Lower lobe of right lung (tissue), 2 donors: Measurements from ENCODE around the gene WAPL. TPM values are rescaled to one million over a fixed set of nuclear protein-coding genes. Genes with fewer than 3 reads are reported as not detected.

Source experiments
- ATAC-seq, 2 donors: fragments of 200-7000 bp; cut with Tn5 transposase; one replicate each; pipeline ENCODE4 v1.9.1; 2020 to 2022; ENCODE audit warnings: mild to moderate bottlenecking in 2 of 2, moderate library complexity in 2 of 2
- DNase-seq: peaks from one replicate; pipeline ENCODE4 v3.0.0-alpha.2; 2020
- H3K27ac ChIP-seq: fragments of 200-600 bp; one replicate; pipeline ENCODE4 v1.8.0; 2022
- H3K27me3 ChIP-seq: fragments of 200-600 bp; one replicate; pipeline ENCODE4 v1.8.0; 2022; ENCODE audit warnings: low read depth
- H3K36me3 ChIP-seq: fragments of 200-600 bp; one replicate; pipeline ENCODE4 v1.8.0; 2022; ENCODE audit warnings: mild to moderate bottlenecking
- H3K4me1 ChIP-seq: fragments of 200-600 bp; one replicate; pipeline ENCODE4 v1.8.0; 2022
- H3K4me3 ChIP-seq: fragments of 200-600 bp; one replicate; pipeline ENCODE4 v1.8.0; 2022; ENCODE audit warnings: mild to moderate bottlenecking
- H3K9me3 ChIP-seq: fragments of 200-600 bp; one replicate; pipeline ENCODE4 v1.8.0; 2022
- intact Hi-C: fragments of 100-400 bp; cut with DNase I; formaldehyde crosslinking; loops from one replicate; pipeline ENCODE4 v1.11.0; 2022
- total RNA-seq: library from RNA; stranded (reverse); fragmentation: NEBNext Ultra II Directional; extraction: Animal tissue kit (Norgen Biotek cat#: 25700); gene quantifications from one replicate; pipeline ENCODE4 v1.2.1, GENCODE V29; 2021
- TF ChIP-seq, protein P1 (sequence below): fragments of 200-600 bp; IDR thresholded peaks from one replicate; pipeline ENCODE4 v1.8.0; 2022; ENCODE audit warnings: antibody characterized with exemption, mild to moderate bottlenecking
- donor health status: DM: no; HTN: yes; CAD: no; lungs with severe emphysema.

The WAPL gene
- total RNA-seq, 1 donor from 2014 or later, result 38.2 TPM

DNA sequence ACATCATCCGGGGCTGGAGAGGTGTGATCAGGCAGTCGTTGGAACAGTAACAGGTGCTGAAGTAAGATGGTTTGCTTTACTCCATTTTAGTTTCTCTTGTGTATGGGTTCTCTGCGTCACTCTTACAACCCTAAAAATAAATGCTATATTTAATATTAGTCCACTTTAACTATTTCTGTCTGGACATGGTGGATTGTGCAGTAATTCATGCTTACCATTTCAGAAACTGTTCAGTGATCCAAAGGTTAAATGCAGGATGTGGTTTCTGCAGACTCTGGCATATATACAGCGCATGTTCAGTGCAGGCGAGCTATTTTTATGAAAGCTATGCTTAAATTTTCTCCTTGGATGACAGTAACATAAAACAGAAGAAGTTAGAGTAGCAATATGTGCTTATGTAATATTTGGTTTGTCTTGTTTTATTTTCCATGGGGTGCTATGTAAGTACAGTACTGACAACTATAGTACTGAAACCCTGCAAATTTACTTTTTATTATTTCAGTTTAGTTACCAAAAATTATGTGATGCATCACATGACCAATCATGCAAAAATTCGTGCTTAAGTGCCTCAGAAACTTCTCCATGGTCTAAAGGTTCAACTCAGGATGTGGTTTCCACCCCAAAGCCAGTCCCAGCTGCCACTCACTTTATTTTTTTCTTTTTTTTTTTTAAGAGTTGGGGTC lies 108.4 kb downstream of the WAPL start:
- Histone ChIP-seq H3K36me3 (no peaks in the 10 kb centered on the region), H3K27me3 (no peaks in the 10 kb centered on the region), H3K4me1 (peaks cover 26% of the 10 kb centered on the region), H3K9me3 (no peaks in the 10 kb centered on the region), H3K4me3 (no peak overlapping the region), H3K27ac (no peak overlapping the region)
- no peak for DNase-seq
- no peak for ATAC-seq
- intact Hi-C loops, result no loop called here
- TF ChIP-seq, protein P1, sequence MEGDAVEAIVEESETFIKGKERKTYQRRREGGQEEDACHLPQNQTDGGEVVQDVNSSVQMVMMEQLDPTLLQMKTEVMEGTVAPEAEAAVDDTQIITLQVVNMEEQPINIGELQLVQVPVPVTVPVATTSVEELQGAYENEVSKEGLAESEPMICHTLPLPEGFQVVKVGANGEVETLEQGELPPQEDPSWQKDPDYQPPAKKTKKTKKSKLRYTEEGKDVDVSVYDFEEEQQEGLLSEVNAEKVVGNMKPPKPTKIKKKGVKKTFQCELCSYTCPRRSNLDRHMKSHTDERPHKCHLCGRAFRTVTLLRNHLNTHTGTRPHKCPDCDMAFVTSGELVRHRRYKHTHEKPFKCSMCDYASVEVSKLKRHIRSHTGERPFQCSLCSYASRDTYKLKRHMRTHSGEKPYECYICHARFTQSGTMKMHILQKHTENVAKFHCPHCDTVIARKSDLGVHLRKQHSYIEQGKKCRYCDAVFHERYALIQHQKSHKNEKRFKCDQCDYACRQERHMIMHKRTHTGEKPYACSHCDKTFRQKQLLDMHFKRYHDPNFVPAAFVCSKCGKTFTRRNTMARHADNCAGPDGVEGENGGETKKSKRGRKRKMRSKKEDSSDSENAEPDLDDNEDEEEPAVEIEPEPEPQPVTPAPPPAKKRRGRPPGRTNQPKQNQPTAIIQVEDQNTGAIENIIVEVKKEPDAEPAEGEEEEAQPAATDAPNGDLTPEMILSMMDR, result no peak

DNA sequence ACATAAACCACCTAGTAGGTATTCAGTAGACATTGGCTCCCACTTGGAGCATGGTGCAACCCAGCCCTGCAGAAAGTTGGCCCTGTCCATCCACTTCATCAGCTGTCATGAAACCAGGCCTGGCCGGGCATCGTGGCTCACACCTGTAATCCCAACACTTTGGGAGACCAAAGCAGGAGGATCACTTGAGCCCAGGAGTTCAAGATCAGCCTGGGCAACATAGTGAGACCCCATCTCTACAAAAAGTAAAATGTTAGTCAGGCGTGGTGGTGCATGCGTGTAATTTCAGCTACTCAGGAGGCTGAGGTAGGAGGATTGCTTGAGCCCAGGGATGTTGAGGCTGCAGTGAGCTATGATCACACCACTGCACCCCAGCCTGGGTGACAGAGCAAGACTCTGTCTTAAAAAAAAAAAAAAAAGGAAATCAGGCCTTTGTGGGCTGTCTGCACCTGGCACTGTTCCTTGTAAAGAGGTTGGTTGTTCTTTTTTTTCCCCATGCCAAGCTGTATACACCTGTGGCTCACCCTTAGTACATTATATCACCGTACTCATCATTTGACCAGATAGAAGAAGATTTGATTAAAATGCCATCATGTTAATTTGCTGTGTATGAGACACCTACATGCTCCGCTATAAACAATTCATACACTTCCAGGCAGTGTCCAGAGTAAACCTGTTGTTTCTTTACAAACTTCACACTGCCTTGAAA lies 109.6 kb downstream of the WAPL start:
- Histone ChIP-seq H3K9me3 (no peaks in the 10 kb centered on the region), H3K27ac (no peak overlapping the region), H3K27me3 (no peaks in the 10 kb centered on the region), H3K36me3 (no peaks in the 10 kb centered on the region), H3K4me3 (no peak overlapping the region), H3K4me1 (peaks cover 26% of the 10 kb centered on the region)
- ATAC-seq (peak in 1 of 2 donors; percentile 41), DNase-seq (no peak)
- TF ChIP-seq, protein P1, result no peak
- intact Hi-C loops, result no loop called here

DNA sequence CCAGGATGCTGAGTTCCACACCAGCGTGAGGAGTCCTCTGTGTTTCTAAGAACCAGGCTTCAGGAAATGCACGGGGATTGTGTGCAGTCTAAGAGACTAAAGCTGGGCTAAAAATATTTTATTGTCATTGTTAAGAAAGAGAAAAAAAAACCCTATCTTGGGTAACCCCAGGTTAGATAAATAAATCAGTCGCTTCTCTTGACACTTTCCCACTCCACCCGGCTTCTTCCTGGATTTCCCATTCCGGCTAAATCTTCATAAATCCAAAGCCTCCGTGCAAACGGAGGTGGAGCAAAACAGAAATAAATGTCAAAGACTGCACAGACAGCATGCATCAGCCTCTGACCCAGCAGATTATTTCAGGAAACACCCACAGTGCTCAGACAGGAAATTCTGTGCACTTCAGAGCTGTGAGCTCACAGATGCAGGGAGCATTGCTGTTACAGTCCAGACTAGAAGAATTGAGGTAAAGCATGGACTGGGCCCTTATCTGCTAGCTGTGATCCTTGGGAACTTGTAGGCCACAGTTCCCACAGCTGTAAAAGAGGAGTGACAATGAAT lies 110.2 kb downstream of the WAPL start:
- TF ChIP-seq, protein P1, result no peak
- Histone ChIP-seq H3K36me3 (no peaks in the 10 kb centered on the region), H3K4me3 (no peak overlapping the region), H3K27me3 (no peaks in the 10 kb centered on the region), H3K9me3 (no peaks in the 10 kb centered on the region), H3K27ac (peak overlapping the region; percentile 27), H3K4me1 (peaks cover 26% of the 10 kb centered on the region)
- peak; percentile 57 to 66 for ATAC-seq
- no peak for DNase-seq
- intact Hi-C loops, result no loop called here

DNA sequence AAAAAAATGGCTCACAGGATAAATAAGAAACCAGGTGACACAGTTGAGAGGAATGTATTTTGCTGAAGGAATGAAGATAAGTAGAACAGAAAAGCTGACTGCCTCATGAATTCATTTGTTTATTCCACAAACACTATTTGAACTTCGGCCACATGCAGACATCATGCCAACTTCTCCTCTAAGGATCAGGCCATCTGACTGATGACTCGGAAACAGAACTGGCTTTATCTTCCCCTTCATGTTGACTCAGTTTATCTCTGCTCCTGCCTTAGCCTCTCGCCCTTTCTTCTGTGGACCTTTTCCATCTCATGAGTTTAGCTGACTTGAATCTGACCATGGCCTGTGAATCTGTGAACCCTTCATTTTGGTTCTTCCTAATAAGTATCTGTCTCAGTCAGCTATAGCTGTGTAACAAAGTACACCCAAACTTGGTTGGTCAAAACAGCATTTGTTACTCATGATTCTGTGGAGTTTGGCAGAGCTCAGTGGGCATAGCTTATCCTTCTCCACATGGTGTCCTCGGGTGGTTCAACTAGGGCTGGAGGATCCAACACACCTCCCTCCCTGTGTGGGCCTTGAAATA lies 111.0 kb downstream of the WAPL start:
- DNase-seq (no peak), ATAC-seq (peak in 1 of 2 donors; percentile 19)
- no peaks in the 10 kb centered on the region for H3K27me3 ChIP-seq
- intact Hi-C loops, result no loop called here
- H3K9me3 ChIP-seq, result no peaks in the 10 kb centered on the region
- peaks cover 26% of the 10 kb centered on the region for H3K4me1 ChIP-seq
- TF ChIP-seq, protein P1, result no peak
- no peak overlapping the region for H3K4me3 ChIP-seq
- no peaks in the 10 kb centered on the region for H3K36me3 ChIP-seq
- peak overlapping the region; percentile 27 for H3K27ac ChIP-seq

DNA sequence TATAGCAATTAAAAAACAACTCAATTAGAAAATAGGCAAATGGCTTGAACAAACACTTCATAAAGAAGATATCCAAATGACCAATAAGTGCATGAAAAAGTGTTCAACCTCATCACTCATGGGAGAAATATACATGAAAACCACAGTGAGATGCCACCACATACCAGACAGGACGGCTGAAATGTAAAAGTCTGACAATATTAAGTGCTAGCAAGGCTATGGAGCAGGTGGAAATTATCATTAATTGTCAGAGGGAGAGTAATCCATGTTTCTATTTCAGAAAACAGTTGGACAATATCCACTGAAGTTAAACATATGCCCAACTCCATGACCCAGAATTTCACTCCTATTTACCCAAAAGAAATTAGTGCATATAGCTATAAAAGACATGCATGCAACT lies 112.4 kb downstream of the WAPL start:
- Histone ChIP-seq H3K27me3 (no peaks in the 10 kb centered on the region), H3K9me3 (no peaks in the 10 kb centered on the region), H3K36me3 (no peaks in the 10 kb centered on the region), H3K4me1 (peaks cover 26% of the 10 kb centered on the region), H3K27ac (no peak overlapping the region), H3K4me3 (no peak overlapping the region)
- DNase-seq, result no peak
- ATAC-seq, result no peak
- intact Hi-C loops, result no loop called here
- TF ChIP-seq, protein P1, result no peak
